ENCODE measurements around the gene CALR3. TPM values are rescaled to one million over a fixed set of nuclear protein-coding genes. Genes with fewer than 3 reads are reported as not detected.
"Not testable (repeated sequence)": the region's sequence is repeated elsewhere in the genome, so short reads cannot be mapped to it uniquely, and the experiment has no call there.

The CALR3 gene
- total and polyA plus RNA-seq, 7 experiments from 2014 or later = not detected

- CTCF ChIA-PET = no interaction called here
- DNase-seq (no peak), ATAC-seq (no peak)
- H3K4me3 Mint-ChIP-seq = no peak overlapping the region
- H3K36me3 Mint-ChIP-seq = peaks cover 0 to 19% (median 5%) of the 10 kb centered on the region in 5 donors
- no peak overlapping the region for H3K27ac Mint-ChIP-seq
- no peaks in the 10 kb centered on the region for H3K27me3 ChIP-seq (ENCODE audit: control insufficient read depth in 2 of 2, insufficient read depth in 2 of 2, low read length in 2 of 2)
- H3K9me3 Mint-ChIP-seq = no peaks in the 10 kb centered on the region
- no peaks in the 10 kb centered on the region for H3K9me3 ChIP-seq (ENCODE audit: control insufficient read depth in 2 of 3, low read length in 3 of 3)
- peaks cover 0 to 8% (median 0%) of the 10 kb centered on the region in 3 experiments for H3K36me3 ChIP-seq (ENCODE audit: control insufficient read depth in 2 of 3, insufficient read depth in 3 of 3, low read length in 3 of 3)
- intact Hi-C loops (cut with micrococcal nuclease) = no loop called here
- no peak overlapping the region for H3K27ac ChIP-seq (ENCODE audit: low read depth, low read length)
- H3K27me3 Mint-ChIP-seq = no peaks in the 10 kb centered on the region
- no peaks in the 10 kb centered on the region for H3K4me1 ChIP-seq (ENCODE audit: control insufficient read depth in 2 of 2, insufficient read depth in 2 of 2, low read length in 2 of 2)
- POLR2A ChIA-PET = no interaction called here
- H3K4me1 Mint-ChIP-seq = no peaks in the 10 kb centered on the region
- no peak overlapping the region for H3K4me3 ChIP-seq (ENCODE audit: low read length)
Measured at GRCh38 chr19:16504271-16504670, 8.3 kb upstream of the CALR3 start.

- no peaks in the 10 kb centered on the region for H3K27me3 Mint-ChIP-seq
- Histone ChIP-seq H3K9me3 (ENCODE audit: control insufficient read depth in 2 of 3, low read length in 3 of 3) (no peaks in the 10 kb centered on the region), H3K36me3 (ENCODE audit: control insufficient read depth in 2 of 3, insufficient read depth in 3 of 3, low read length in 3 of 3) (peaks cover 0 to 2% (median 0%) of the 10 kb centered on the region in 3 experiments), H3K4me1 (ENCODE audit: control insufficient read depth in 2 of 2, insufficient read depth in 2 of 2, low read length in 2 of 2) (peaks cover 0 to 4% of the 10 kb centered on the region in 2 donors), H3K27me3 (ENCODE audit: control insufficient read depth in 2 of 2, insufficient read depth in 2 of 2, low read length in 2 of 2) (no peaks in the 10 kb centered on the region), H3K27ac (ENCODE audit: low read depth, low read length) (no peak overlapping the region), H3K4me3 (ENCODE audit: low read length) (no peak overlapping the region)
- no peak for DNase-seq
- peak overlapping the region in 9 of 10 donors; percentile 24 to 98 (median 65) for H3K4me3 Mint-ChIP-seq
- POLR2A ChIA-PET = no interaction called here
- H3K27ac Mint-ChIP-seq = peak overlapping the region in 1 of 9 donors; percentile 91
- H3K4me1 Mint-ChIP-seq = peaks cover 10 to 23% (median 19%) of the 10 kb centered on the region in 7 donors
- intact Hi-C loops (cut with micrococcal nuclease) = loop anchor here (5.0 to 10.0 kb wide), 3 partner anchors 504 to 809 kb away; partner anchors contain the start of genes DDA1 (in 2 of the 2), MRPL34 (in 2 of the 2) and ABHD8 (in 1 of the 2)
- CTCF ChIA-PET = interaction anchor here (0.7 kb wide), 1 partner anchor 93 kb away, joined by 3 read pairs; no protein-coding TSS in a partner anchor
- no peaks in the 10 kb centered on the region for H3K9me3 Mint-ChIP-seq
- ATAC-seq = no peak
- peaks cover 0 to 10% (median 5%) of the 10 kb centered on the region in 5 donors for H3K36me3 Mint-ChIP-seq
Measured at GRCh38 chr19:16497837-16498236, 1.9 kb upstream of the CALR3 start.

- POLR2A ChIA-PET = interaction anchor here (1.0 to 1.6 kb wide), 2 partner anchors 70 to 126 kb away, joined by 3 read pairs; no protein-coding TSS in a partner anchor
Measured at GRCh38 chr19:16497042-16497441, 1.1 kb upstream of the CALR3 start.

GRCh38 chr19:16496613-16496983, 631 bp upstream of the CALR3 start:
- ATAC-seq = no peak
- ChIA-PET POLR2A (interaction anchor here (0.6 to 1.7 kb wide), 5 partner anchors 26 to 902 kb away, joined by 3 to 6 read pairs (median 3); no protein-coding TSS in a partner anchor), CTCF (no interaction called here)
- Mint-ChIP-seq H3K4me1 (peaks cover 10 to 23% (median 19%) of the 10 kb centered on the region in 7 donors), H3K36me3 (peaks cover 0 to 7% (median 5%) of the 10 kb centered on the region in 5 donors), H3K4me3 (peak overlapping the region; percentile 86 to 98 (median 94)), H3K9me3 (no peaks in the 10 kb centered on the region), H3K27me3 (no peaks in the 10 kb centered on the region), H3K27ac (peak overlapping the region; percentile 74 to 98 (median 87))
- no peak for DNase-seq
- H3K36me3 ChIP-seq (ENCODE audit: control insufficient read depth in 2 of 3, insufficient read depth in 3 of 3, low read length in 3 of 3) = no peaks in the 10 kb centered on the region
- H3K27ac ChIP-seq (ENCODE audit: low read depth, low read length) = peak overlapping the region; percentile 72
- intact Hi-C loops (cut with micrococcal nuclease) = loop anchor here (1.0 to 10.0 kb wide), 11 partner anchors 24 to 1117 kb away; partner anchors contain the start of genes CHERP (in 2 of the 2), DDA1 (in 2 of the 2), MED26 (in 2 of the 2) and MRPL34 (in 2 of the 2)
- H3K27me3 ChIP-seq (ENCODE audit: control insufficient read depth in 2 of 2, insufficient read depth in 2 of 2, low read length in 2 of 2) = no peaks in the 10 kb centered on the region
- peaks cover 0 to 4% of the 10 kb centered on the region in 2 donors for H3K4me1 ChIP-seq (ENCODE audit: control insufficient read depth in 2 of 2, insufficient read depth in 2 of 2, low read length in 2 of 2)
- H3K9me3 ChIP-seq (ENCODE audit: control insufficient read depth in 2 of 3, low read length in 3 of 3) = no peaks in the 10 kb centered on the region
- peak overlapping the region; percentile 90 for H3K4me3 ChIP-seq (ENCODE audit: low read length)

More at GRCh38 chr19:16497042-16497441, 1.1 kb upstream of the CALR3 start:
- Mint-ChIP-seq H3K4me1 (peaks cover 10 to 23% (median 19%) of the 10 kb centered on the region in 7 donors), H3K4me3 (peak overlapping the region; percentile 40 to 98 (median 92)), H3K27ac (peak overlapping the region in 4 of 9 donors; percentile 8 to 91 (median 30)), H3K36me3 (peaks cover 0 to 7% (median 5%) of the 10 kb centered on the region in 5 donors), H3K27me3 (no peaks in the 10 kb centered on the region), H3K9me3 (no peaks in the 10 kb centered on the region)
- Histone ChIP-seq H3K4me3 (ENCODE audit: low read length) (no peak overlapping the region), H3K27ac (ENCODE audit: low read depth, low read length) (peak overlapping the region; percentile 72), H3K9me3 (ENCODE audit: control insufficient read depth in 2 of 3, low read length in 3 of 3) (no peaks in the 10 kb centered on the region), H3K36me3 (ENCODE audit: control insufficient read depth in 2 of 3, insufficient read depth in 3 of 3, low read length in 3 of 3) (no peaks in the 10 kb centered on the region), H3K27me3 (ENCODE audit: control insufficient read depth in 2 of 2, insufficient read depth in 2 of 2, low read length in 2 of 2) (no peaks in the 10 kb centered on the region), H3K4me1 (ENCODE audit: control insufficient read depth in 2 of 2, insufficient read depth in 2 of 2, low read length in 2 of 2) (peaks cover 0 to 4% of the 10 kb centered on the region in 2 donors)
- no peak for ATAC-seq
- CTCF ChIA-PET = no interaction called here
- intact Hi-C loops (cut with micrococcal nuclease) = loop anchor here (5.0 to 10.0 kb wide), 3 partner anchors 505 to 810 kb away; partner anchors contain the start of genes DDA1 (in 2 of the 2), MRPL34 (in 2 of the 2) and ABHD8 (in 1 of the 2)
- DNase-seq = no peak

- H3K27ac ChIP-seq (ENCODE audit: low read depth, low read length); H3K27me3 Mint-ChIP-seq; POLR2A ChIA-PET; H3K27me3 ChIP-seq (ENCODE audit: control insufficient read depth in 2 of 2, insufficient read depth in 2 of 2, low read length in 2 of 2); H3K4me3 ChIP-seq (ENCODE audit: low read length); H3K36me3 Mint-ChIP-seq; H3K36me3 ChIP-seq (ENCODE audit: control insufficient read depth in 2 of 3, insufficient read depth in 3 of 3, low read length in 3 of 3); H3K4me3 Mint-ChIP-seq; H3K4me1 ChIP-seq (ENCODE audit: control insufficient read depth in 2 of 2, insufficient read depth in 2 of 2, low read length in 2 of 2); ATAC-seq; H3K9me3 ChIP-seq (ENCODE audit: control insufficient read depth in 2 of 3, low read length in 3 of 3); H3K27ac Mint-ChIP-seq; H3K9me3 Mint-ChIP-seq; intact Hi-C loops (cut with micrococcal nuclease); DNase-seq; H3K4me1 Mint-ChIP-seq: not testable (repeated sequence)
- CTCF ChIA-PET = interaction anchor here (0.7 kb wide), 1 partner anchor 738 kb away, joined by 5 read pairs; no protein-coding TSS in a partner anchor
Measured at GRCh38 chr19:16486476-16486875, 9.5 kb downstream of the CALR3 start.

- Histone ChIP-seq H3K27ac (ENCODE audit: low read depth, low read length) (no peak overlapping the region), H3K27me3 (ENCODE audit: control insufficient read depth in 2 of 2, insufficient read depth in 2 of 2, low read length in 2 of 2) (no peaks in the 10 kb centered on the region), H3K4me1 (ENCODE audit: control insufficient read depth in 2 of 2, insufficient read depth in 2 of 2, low read length in 2 of 2) (no peaks in the 10 kb centered on the region), H3K9me3 (ENCODE audit: control insufficient read depth in 2 of 3, low read length in 3 of 3) (no peaks in the 10 kb centered on the region), H3K4me3 (ENCODE audit: low read length) (no peak overlapping the region), H3K36me3 (ENCODE audit: control insufficient read depth in 2 of 3, insufficient read depth in 3 of 3, low read length in 3 of 3) (no peaks in the 10 kb centered on the region)
- Mint-ChIP-seq H3K9me3 (no peaks in the 10 kb centered on the region), H3K27ac (no peak overlapping the region), H3K4me1 (no peaks in the 10 kb centered on the region), H3K27me3 (no peaks in the 10 kb centered on the region), H3K36me3 (no peaks in the 10 kb centered on the region), H3K4me3 (no peak overlapping the region)
- CTCF ChIA-PET = no interaction called here
- intact Hi-C loops (cut with micrococcal nuclease) = no loop called here
- DNase-seq (no peak), ATAC-seq (no peak)
- POLR2A ChIA-PET = no interaction called here
Measured at GRCh38 chr19:16482745-16483144, 13.2 kb downstream of the CALR3 start.

GRCh38 chr19:16477311-16477710, 18.7 kb downstream of the CALR3 start:
- no peak overlapping the region for H3K4me3 ChIP-seq (ENCODE audit: low read length)
- Mint-ChIP-seq H3K9me3 (peaks cover 0 to 4% (median 0%) of the 10 kb centered on the region in 11 donors), H3K4me1 (no peaks in the 10 kb centered on the region), H3K27me3 (peaks cover 0 to 6% (median 0%) of the 10 kb centered on the region in 5 donors), H3K27ac (no peak overlapping the region), H3K4me3 (no peak overlapping the region), H3K36me3 (peaks cover 0 to 3% (median 0%) of the 10 kb centered on the region in 5 donors)
- no peaks in the 10 kb centered on the region for H3K9me3 ChIP-seq (ENCODE audit: control insufficient read depth in 2 of 3, low read length in 3 of 3)
- POLR2A ChIA-PET = no interaction called here
- no peak overlapping the region for H3K27ac ChIP-seq (ENCODE audit: low read depth, low read length)
- DNase-seq (no peak), ATAC-seq (no peak)
- H3K4me1 ChIP-seq (ENCODE audit: control insufficient read depth in 2 of 2, insufficient read depth in 2 of 2, low read length in 2 of 2) = no peaks in the 10 kb centered on the region
- intact Hi-C loops (cut with micrococcal nuclease) = no loop called here
- CTCF ChIA-PET = no interaction called here
- no peaks in the 10 kb centered on the region for H3K27me3 ChIP-seq (ENCODE audit: control insufficient read depth in 2 of 2, insufficient read depth in 2 of 2, low read length in 2 of 2)
- H3K36me3 ChIP-seq (ENCODE audit: control insufficient read depth in 2 of 3, insufficient read depth in 3 of 3, low read length in 3 of 3) = no peaks in the 10 kb centered on the region
